22Rv1 (cell line): Measurements from ENCODE around the gene FARP1.

Experiments used
- ZFX ChIP-seq: fragments of 450-650 bp; IDR thresholded peaks from 2 replicates; pipeline ENCODE4 v1.6.1; 2017; ENCODE audit warnings: antibody characterized with exemption, borderline replicate concordance
- TF ChIP-seq, protein P1 (sequence below): fragments of 450-650 bp; IDR thresholded peaks from 2 replicates; pipeline ENCODE4 v1.5.1; 2017; ENCODE audit warnings: mild to moderate bottlenecking

DNA sequence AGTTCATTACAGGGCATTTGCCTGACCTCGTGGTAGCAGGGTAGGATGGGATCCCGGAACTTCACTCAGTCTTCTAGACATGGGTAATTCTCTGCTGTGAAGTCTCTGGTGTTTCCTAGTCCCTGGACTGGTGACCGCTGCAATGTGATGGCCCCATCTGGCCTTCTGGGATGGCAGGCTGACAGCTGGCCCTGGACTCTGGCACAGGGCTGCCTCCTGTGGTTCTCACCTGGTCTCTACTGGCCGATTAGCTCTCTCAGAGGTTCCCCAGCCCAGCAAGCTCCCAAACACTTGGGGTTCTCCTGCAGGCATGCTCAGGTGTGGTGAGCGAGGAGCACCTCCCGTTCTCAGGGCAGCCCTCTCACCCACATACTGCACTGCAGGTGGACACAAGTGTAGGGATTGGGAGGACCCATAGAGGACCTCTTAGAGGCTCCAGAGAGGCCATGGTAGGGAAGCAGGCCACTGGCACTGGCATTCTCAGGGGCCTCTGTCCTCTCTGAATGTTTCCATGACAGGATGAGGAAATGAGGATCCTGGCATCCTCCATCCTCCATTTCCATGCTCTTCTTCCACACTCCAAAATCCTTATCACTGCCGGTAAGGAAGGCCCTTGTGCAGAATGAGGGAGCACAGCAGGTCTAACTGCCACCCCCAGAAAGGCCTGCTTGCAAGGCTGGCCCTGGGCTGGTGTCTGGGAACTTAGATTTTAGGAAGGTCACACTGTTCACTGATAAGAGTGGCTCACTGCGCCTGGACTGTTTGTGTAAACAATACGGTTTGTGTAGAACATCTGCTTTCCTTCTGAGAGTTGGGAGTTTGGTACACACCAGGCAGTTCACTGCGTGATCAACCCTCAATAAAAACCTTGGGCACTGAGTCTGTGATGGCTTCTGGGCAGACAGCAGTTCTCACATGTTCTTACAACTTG is 31.5 kb upstream of the FARP1 start:
- TF ChIP-seq, protein P1, sequence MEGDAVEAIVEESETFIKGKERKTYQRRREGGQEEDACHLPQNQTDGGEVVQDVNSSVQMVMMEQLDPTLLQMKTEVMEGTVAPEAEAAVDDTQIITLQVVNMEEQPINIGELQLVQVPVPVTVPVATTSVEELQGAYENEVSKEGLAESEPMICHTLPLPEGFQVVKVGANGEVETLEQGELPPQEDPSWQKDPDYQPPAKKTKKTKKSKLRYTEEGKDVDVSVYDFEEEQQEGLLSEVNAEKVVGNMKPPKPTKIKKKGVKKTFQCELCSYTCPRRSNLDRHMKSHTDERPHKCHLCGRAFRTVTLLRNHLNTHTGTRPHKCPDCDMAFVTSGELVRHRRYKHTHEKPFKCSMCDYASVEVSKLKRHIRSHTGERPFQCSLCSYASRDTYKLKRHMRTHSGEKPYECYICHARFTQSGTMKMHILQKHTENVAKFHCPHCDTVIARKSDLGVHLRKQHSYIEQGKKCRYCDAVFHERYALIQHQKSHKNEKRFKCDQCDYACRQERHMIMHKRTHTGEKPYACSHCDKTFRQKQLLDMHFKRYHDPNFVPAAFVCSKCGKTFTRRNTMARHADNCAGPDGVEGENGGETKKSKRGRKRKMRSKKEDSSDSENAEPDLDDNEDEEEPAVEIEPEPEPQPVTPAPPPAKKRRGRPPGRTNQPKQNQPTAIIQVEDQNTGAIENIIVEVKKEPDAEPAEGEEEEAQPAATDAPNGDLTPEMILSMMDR: no peak
- no peak for TF ChIP-seq ZFX
